ENCODE measurements around the gene TMEM121.
"Not testable (repeated sequence)": the region's sequence is repeated elsewhere in the genome, so short reads cannot be mapped to it uniquely, and the experiment has no call there.

TMEM121 gene

GRCh38 chr14:105572063-105572462 is 45.7 kb downstream of the TMEM121 start:
- not testable (repeated sequence) for DNase-seq

- not testable (repeated sequence) for DNase-seq
Measured at GRCh38 chr14:105573841-105574240, 47.5 kb downstream of the TMEM121 start.

- not testable (repeated sequence) for DNase-seq
Measured at GRCh38 chr14:105574411-105574810, 48.0 kb downstream of the TMEM121 start.

DNA sequence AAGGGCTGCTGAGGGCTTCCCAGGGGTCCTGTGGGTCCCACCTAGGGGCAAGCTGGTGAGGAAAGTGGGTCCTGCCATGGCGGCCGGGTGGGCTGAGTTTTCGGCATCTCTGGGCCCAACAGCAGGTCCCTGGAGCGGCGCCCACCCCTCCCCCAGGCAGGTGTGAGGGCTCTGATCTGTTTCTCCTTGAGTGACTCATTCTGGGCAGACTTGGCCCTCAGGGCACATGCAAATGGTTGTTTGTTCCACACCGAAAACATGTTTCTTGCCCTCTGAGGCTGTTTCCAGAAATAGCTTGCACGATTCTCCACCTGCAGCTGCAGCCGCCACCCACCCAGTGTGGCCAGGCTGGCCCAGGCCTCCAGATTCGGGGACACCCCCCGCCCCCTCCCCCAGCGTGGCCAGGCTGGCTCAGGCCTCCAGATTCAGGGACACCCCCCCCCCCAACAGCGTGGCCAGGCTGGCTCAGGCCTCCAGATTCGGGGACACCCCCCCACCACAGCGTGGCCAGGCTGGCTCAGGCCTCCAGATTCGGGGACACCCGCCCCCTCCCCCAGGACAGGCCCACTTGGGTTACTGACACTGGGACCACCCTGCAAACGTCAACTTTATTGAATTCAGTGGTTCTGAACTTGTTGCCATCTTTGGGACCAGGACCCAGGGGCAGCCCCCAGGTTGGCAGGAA is 48.8 kb downstream of the TMEM121 start:
- not testable (repeated sequence) for DNase-seq

DNA sequence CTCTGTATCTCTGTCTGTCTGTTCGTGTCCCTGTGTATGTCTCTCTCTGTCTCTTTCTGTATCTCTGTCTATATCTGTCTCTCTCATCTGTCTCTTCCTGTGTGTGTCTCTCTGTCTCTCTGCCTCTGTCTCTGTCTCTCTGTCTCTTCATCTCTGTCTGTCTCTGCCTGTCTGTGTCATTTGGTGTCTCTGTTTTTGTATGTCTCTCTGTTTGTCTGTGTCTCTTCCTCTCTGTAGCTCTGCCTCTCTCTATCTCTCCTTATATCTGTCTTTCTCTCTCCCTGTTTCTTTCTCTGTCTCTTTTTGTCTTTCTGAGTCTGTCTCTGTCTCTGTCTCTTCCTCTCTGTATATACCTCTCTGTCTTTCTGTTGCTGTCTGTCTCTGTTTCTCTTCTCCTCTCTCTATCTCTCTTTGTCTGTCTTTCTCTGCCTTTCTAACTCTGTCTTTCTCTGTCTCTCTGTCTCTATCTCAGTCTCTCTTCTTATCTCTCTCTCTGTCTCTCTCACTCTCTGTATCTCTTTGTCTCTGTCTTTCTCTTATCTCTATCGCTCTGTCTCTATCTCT is 50.2 kb downstream of the TMEM121 start:
- DNase-seq, result no peak

DNA sequence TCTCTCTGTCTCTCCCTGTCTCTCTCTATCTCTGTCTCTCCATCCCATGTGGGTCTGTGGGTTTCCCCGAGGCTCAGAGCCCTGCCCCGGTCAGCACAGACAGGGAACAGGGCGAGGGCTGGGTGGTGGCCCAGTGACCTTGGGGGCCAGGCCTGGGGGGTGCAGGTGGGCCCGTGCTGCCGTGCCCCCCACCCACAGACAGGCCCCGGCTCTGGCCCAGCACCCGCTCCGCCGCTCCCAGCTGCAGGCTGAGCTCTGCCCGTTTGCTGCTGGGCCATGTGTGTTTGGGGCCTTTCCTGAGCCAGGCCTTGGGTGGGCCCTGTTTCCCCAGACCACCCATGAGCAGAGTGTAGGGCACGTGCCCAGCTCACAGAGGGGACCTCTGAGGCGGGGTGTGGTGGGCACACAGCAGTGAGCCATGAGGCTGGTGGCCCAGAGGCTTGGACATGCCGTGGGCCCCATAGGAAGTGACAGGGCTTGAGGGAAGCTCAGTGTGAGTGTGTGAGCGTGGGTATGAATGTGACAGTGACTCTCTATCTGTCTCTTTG is 51.0 kb downstream of the TMEM121 start:
- DNase-seq, result no peak

GRCh38 chr14:105578070-105578469 is 51.7 kb downstream of the TMEM121 start:
- DNase-seq, result no peak

DNA sequence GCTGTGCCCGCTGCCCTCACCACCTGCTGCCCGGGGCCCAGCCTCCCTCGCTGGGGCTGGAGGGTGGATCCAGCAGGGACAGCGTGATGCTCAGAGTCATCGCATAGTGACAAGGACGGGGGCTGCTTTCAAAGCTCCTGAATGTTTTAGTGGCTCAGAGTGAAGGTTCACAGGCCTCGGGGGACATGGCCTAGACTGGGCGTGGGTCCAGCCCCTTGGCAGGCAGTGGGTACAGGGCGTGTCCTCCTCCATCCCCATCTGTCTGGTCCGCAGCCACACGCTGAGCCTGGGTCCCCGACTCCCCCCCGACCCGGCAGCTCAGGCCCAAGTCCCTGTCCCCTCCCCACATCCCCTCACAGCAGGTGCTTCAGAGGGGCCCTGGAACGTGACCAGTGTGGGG is 52.8 kb downstream of the TMEM121 start:
- DNase-seq, result not testable (repeated sequence)
